Heart right ventricle (tissue), 16 donors: ENCODE results near the gene PRDM7. TPM values are rescaled to one million over a fixed set of nuclear protein-coding genes. Genes with fewer than 3 reads are reported as not detected.

Experiments used
- ATAC-seq, 8 donors: fragments of 200-7000 bp; cut with Tn5 transposase; one replicate each; pipeline ENCODE4 v1.9.1; 2020; ENCODE audit warnings: mild to moderate bottlenecking in 8 of 8, moderate library complexity in 8 of 8, moderate number of reproducible peaks in 1 of 8
- DNase-seq, 2 donors: peaks; one replicate each; pipeline ENCODE4 v3.0.0-alpha.2; 2020
- H3K27ac ChIP-seq, 10 donors: fragments of 200-600 bp; sonication (generic) in 2 of 10; one replicate each; pipeline versions ENCODE4 v1.5.0 to v1.8.0; 2020 to 2022; ENCODE audit warnings: mild to moderate bottlenecking in 3 of 10
- H3K27me3 ChIP-seq, 7 donors: fragments of 200-600 bp; one replicate each; pipeline ENCODE4 v1.8.0; 2021 to 2022; ENCODE audit warnings: mild to moderate bottlenecking in 2 of 7
- H3K36me3 ChIP-seq, 9 donors: fragments of 200-600 bp; sonication (generic) in 1 of 9; one replicate each; pipeline versions ENCODE4 v1.5.0 to v1.8.0; 2020 to 2022; ENCODE audit warnings: mild to moderate bottlenecking in 2 of 9
- H3K4me1 ChIP-seq, 9 donors: fragments of 200-600 bp; sonication (generic) in 1 of 9; one replicate each; pipeline versions ENCODE4 v1.5.0 to v1.8.0; 2020 to 2022; ENCODE audit warnings: mild to moderate bottlenecking in 4 of 9
- H3K4me3 ChIP-seq, 10 donors: fragments of 200-600 bp; sonication (generic) in 2 of 10; one replicate each; pipeline versions ENCODE4 v1.5.0 to v1.8.0; 2020 to 2022; ENCODE audit warnings: mild to moderate bottlenecking in 7 of 10, moderate library complexity in 2 of 10
- H3K9me3 ChIP-seq, 11 donors: fragments of 200-600 bp in 10 of 11; sonication (generic) in 2 of 11; one replicate each; pipeline versions ENCODE4 v1.5.0 to v1.8.0; 2013 to 2022; ENCODE audit warnings: mild to moderate bottlenecking in 2 of 11, control low read depth in 1 of 11, moderate library complexity in 1 of 11
- CTCF ChIP-seq, 9 donors: fragments of 200-600 bp; sonication (generic) in 2 of 9; IDR thresholded peaks; one replicate each; pipeline versions ENCODE4 v1.5.0 to v1.8.0; 2021 to 2022; ENCODE audit warnings: antibody characterized with exemption in 9 of 9, mild to moderate bottlenecking in 5 of 9, moderate library complexity in 1 of 9
- WGBS, 2 donors: extraction: QIAGEN DNeasy Blood & Tissue Kit; methylation state at CpG; one replicate each; pipeline ENCODE4 v1.1.7; 2013; ENCODE audit warnings: inconsistent platforms in 1 of 2; 5-methylcytosine and 5-hydroxymethylcytosine counted together
- intact Hi-C, 10 donors: fragments of 100-400 bp; cut with DNase I; formaldehyde crosslinking; loops; one replicate each; pipeline versions ENCODE4 v1.11.1 to v1.14.2; 2022
- polyA plus RNA-seq, 2 donors: library from polyadenylated mRNA; stranded (reverse); fragments of 200-250 nt; gene quantifications; one replicate each; pipeline ENCODE4 v1.2.3, GENCODE V29; 2013
- total RNA-seq, 10 donors: library from RNA; stranded (reverse); fragmentation: NEBNext Ultra II Directional in 3 of 10; extraction: Animal tissue kit (Norgen Biotek cat#: 25700) in 3 of 10; gene quantifications; one replicate each; pipeline versions ENCODE4 v1.2.1 to v1.2.4, GENCODE V29; 2021 to 2023
- donor health status: Arrhythmogenic right ventricular cardiomyopathy.
- donor health status: ischemic (EF 13 %, LVEDD 7.1; RV severe dilation, severe dysfunction).
- donor health status: healthy with polysubstance abuse.
- donor health status: DM: no; HTN: yes; CAD: no.
- donor health status: DM: no; HTN: no; CAD: no.
- donor health status: ischemic (EF 25% LVEDD 6.9; RV normal size, moderate dysfunction).
- donor health status: ischemic (EF 25% LVEDD 5.7; RV mildly dilated, moderate dysfunction).
- donor health status: healthy.
- donor health status: DM: yes; HTN: yes; CAD: no.
- donor health status: Ischemic cardiomyopathy.
- donor health status: ischemic (EF 35%, LVEDD 5.7; RV mildly dilated, moderate dysfunction).
- donor health status: nonischemic (EF 11% LVEDD 7.7; RV severe dilation, severe dysfunction).
- donor health status: DM: yes; HTN: yes; CAD: no.
- donor health status: PGD.
- donor health status: ischemic (EF 29% LVEDD 5.4; RV normal size, mild dysfunction).
- donor health status: nonischemic (EF 23%, LVEDD 6.1; RV moderate dilation, normal function).

PRDM7 gene
- total and polyA plus RNA-seq, 12 donors = not detected

GRCh38 chr16:90015586-90016338 lies 61.4 kb downstream of the PRDM7 start:
- no peak for DNase-seq
- Histone ChIP-seq H3K9me3 (no peaks in the 10 kb centered on the region), H3K4me1 (peaks cover 4 to 26% (median 18%) of the 10 kb centered on the region in 9 donors), H3K27ac (no peak overlapping the region), H3K27me3 (peaks cover 0 to 32% (median 0%) of the 10 kb centered on the region in 7 donors), H3K36me3 (no peaks in the 10 kb centered on the region), H3K4me3 (no peak overlapping the region)
- no peak for TF ChIP-seq CTCF (IDR thresholded peaks at IDR 0.05)
- intact Hi-C loops = no loop called here
- no peak for ATAC-seq
- WGBS, 2 donors = 79 to 83% methylated on average over 19 of the region's 19 CpGs

- no peak overlapping the region for H3K27ac ChIP-seq
- no peaks in the 10 kb centered on the region for H3K9me3 ChIP-seq
- no peak overlapping the region for H3K4me3 ChIP-seq
- DNase-seq (no peak), ATAC-seq (no peak)
- 69 to 73% methylated on average over 13 of the region's 13 CpGs for WGBS, 2 donors
- intact Hi-C loops = no loop called here
- no peak for TF ChIP-seq CTCF (IDR thresholded peaks at IDR 0.05)
- peaks cover 0 to 5% (median 0%) of the 10 kb centered on the region in 9 donors for H3K4me1 ChIP-seq
- peaks cover 0 to 16% (median 0%) of the 10 kb centered on the region in 7 donors for H3K27me3 ChIP-seq
- H3K36me3 ChIP-seq = no peaks in the 10 kb centered on the region
Measured at GRCh38 chr16:90012991-90013745, 64.0 kb downstream of the PRDM7 start.

GRCh38 chr16:90011908-90012501 lies 65.1 kb downstream of the PRDM7 start:
- Histone ChIP-seq H3K4me1 (peaks cover 0 to 5% (median 0%) of the 10 kb centered on the region in 9 donors), H3K27ac (no peak overlapping the region), H3K9me3 (no peaks in the 10 kb centered on the region), H3K36me3 (no peaks in the 10 kb centered on the region), H3K4me3 (no peak overlapping the region), H3K27me3 (peaks cover 0 to 7% (median 0%) of the 10 kb centered on the region in 7 donors)
- intact Hi-C loops = no loop called here
- 84 to 85% methylated on average over 12 of the region's 12 CpGs for WGBS, 2 donors
- ATAC-seq (peak in 2 of 8 donors; percentile 9 to 28), DNase-seq (no peak)
- no peak for TF ChIP-seq CTCF (IDR thresholded peaks at IDR 0.05)

- no peak overlapping the region for H3K4me3 ChIP-seq
- H3K36me3 ChIP-seq = no peaks in the 10 kb centered on the region
- intact Hi-C loops = no loop called here
- H3K27me3 ChIP-seq = peaks cover 0 to 2% (median 0%) of the 10 kb centered on the region in 7 donors
- no peak overlapping the region for H3K27ac ChIP-seq
- TF ChIP-seq CTCF (IDR thresholded peaks at IDR 0.05) = no peak
- 79 to 81% methylated on average over 11 of the region's 11 CpGs for WGBS, 2 donors
- peaks cover 0 to 5% (median 0%) of the 10 kb centered on the region in 9 donors for H3K4me1 ChIP-seq
- H3K9me3 ChIP-seq = no peaks in the 10 kb centered on the region
- DNase-seq (no peak), ATAC-seq (no peak)
Measured at GRCh38 chr16:90011508-90011819, 65.7 kb downstream of the PRDM7 start.
